K562 (cell line): ENCODE measurements around the gene STK24. TPM values are rescaled to one million over a fixed set of nuclear protein-coding genes. Genes with fewer than 3 reads are reported as not detected.

Source experiments
- ATAC-seq: fragments of 200-7000 bp; cut with Tn5 transposase; 3 replicates; pipeline ENCODE4 v1.9.1; 2020; ENCODE audit warnings: moderate library complexity
- BruUV-seq: library from RNA; stranded (reverse); fragments of 400-500 nt; replicated peaks from 2 replicates; lab custom pipeline; 2021; lab: Mats Ljungman, UMichigan
- CTCF ChIA-PET: fragments of 300-600 bp; formaldehyde crosslinking; extraction: SDS; loops from one replicate; lab custom pipeline; 2021; ENCODE audit warnings: low intra/inter-chr PET ratio; lab: Yijun Ruan, JAX
- POLR2A ChIA-PET: fragments of 300-600, 350-650 bp; sonication (Branson Sonifier 250); formaldehyde crosslinking; extraction: SDS; loops from one replicate; lab custom pipeline; 2021; ENCODE audit warnings: antibody characterized with exemption, inconsistent platforms; lab: Yijun Ruan, JAX
- DNase-seq, 4 experiments: peaks; one replicate each; pipeline versions ENCODE4 v3.0.0 to v3.0.0-alpha.2; 2011 to 2018; ENCODE audit warnings: low spot score in 3 of 4, mixed read lengths in 3 of 4; ENCODE audit errors: extremely low read depth in 1 of 4
- FAIRE-seq: peaks from 2 replicates; lab custom pipeline; 2011; peaks lifted over from hg19 to GRCh38; lab: Jason Lieb, UNC
- H2AFZ ChIP-seq: 2 replicates; pipeline ENCODE4 v1.6.0; 2011; ENCODE audit warnings: low read depth, low read length, control low read depth, inconsistent platforms
- H3K27ac ChIP-seq: fragments of 200-600 bp; 3 replicates; pipeline ENCODE4 v1.8.0; 2011; ENCODE audit warnings: low read depth, mild to moderate bottlenecking, control low read depth, inconsistent platforms, low read length, moderate library complexity, mixed read lengths; ENCODE audit errors: extremely low read depth
- H3K27me3 ChIP-seq, 2 experiments: fragments of 300-600 bp in 1 of 2; 2 replicates in 1 of 2; 3 replicates in 1 of 2; pipeline versions ENCODE4 v1.6.0 to v1.8.0; 2011; ENCODE audit warnings: inconsistent platforms in 2 of 2, low read length in 2 of 2, mild to moderate bottlenecking in 1 of 2, mixed read lengths in 1 of 2, moderate library complexity in 1 of 2; ENCODE audit not compliant: control insufficient read depth in 2 of 2, insufficient read depth in 2 of 2
- H3K36me3 ChIP-seq: fragments of 300-600 bp; 3 replicates; pipeline ENCODE4 v1.8.0; 2011; ENCODE audit warnings: mild to moderate bottlenecking, low read length, inconsistent platforms; ENCODE audit not compliant: control insufficient read depth, insufficient read depth
- H3K4me1 ChIP-seq, 2 experiments: fragments of 200-600 bp in 1 of 2; replicated peaks in 1 of 2; 2 replicates in 1 of 2; 3 replicates in 1 of 2; pipeline versions ENCODE4 v1.5.1 to v1.8.0; 2011; ENCODE audit warnings: inconsistent platforms in 2 of 2, low read length in 2 of 2, mild to moderate bottlenecking in 1 of 2, mixed read lengths in 1 of 2, moderate library complexity in 1 of 2; ENCODE audit not compliant: control insufficient read depth in 2 of 2, insufficient read depth in 2 of 2
- H3K4me2 ChIP-seq: 2 replicates; pipeline ENCODE4 v1.6.1; 2011; ENCODE audit warnings: low read length, control low read depth, inconsistent platforms, mixed read lengths; ENCODE audit not compliant: insufficient read depth
- H3K4me3 ChIP-seq: fragments of 200-600 bp; sonication (generic), shearing (Covaris generic); 2 replicates; pipeline ENCODE4 v1.5.1; 2016; ENCODE audit warnings: control low read depth, inconsistent platforms
- H3K79me2 ChIP-seq: fragments of 200-600 bp; 3 replicates; pipeline ENCODE4 v1.8.0; 2011; ENCODE audit warnings: low read length, inconsistent platforms; ENCODE audit not compliant: control insufficient read depth, insufficient read depth
- H3K9ac ChIP-seq, 2 experiments: 2 replicates each; pipeline versions ENCODE4 v1.6.0 to v1.6.1; 2011; ENCODE audit warnings: low read depth in 2 of 2, low read length in 2 of 2, control low read depth in 1 of 2, inconsistent platforms in 1 of 2, mild to moderate bottlenecking in 1 of 2, mixed read lengths in 1 of 2; ENCODE audit not compliant: insufficient read depth in 1 of 2
- H3K9me1 ChIP-seq: one replicate; pipeline ENCODE4 v1.6.0; 2011; ENCODE audit warnings: inconsistent platforms, mild to moderate bottlenecking, low read length, moderate library complexity; ENCODE audit not compliant: control insufficient read depth, insufficient read depth
- H3K9me3 ChIP-seq: replicated peaks from 2 replicates; pipeline ENCODE4 v1.5.1; 2011; ENCODE audit warnings: low read depth, low read length, inconsistent platforms; ENCODE audit not compliant: control insufficient read depth, insufficient read depth
- H4K20me1 ChIP-seq: replicated peaks from 2 replicates; pipeline ENCODE4 v1.6.1; 2011; ENCODE audit warnings: low read length, inconsistent platforms, mixed read lengths; ENCODE audit not compliant: control insufficient read depth, insufficient read depth
- ATF3 ChIP-seq, 2 experiments: fragments of 450-650 bp in 1 of 2; sonication (generic) in 1 of 2; formaldehyde crosslinking in 1 of 2; IDR thresholded peaks in 1 of 2; conservative IDR thresholded peaks in 1 of 2; 2 replicates each; pipeline versions ENCODE4 v1.6.1 to v1.8.1; 2016 to 2023; ENCODE audit warnings: mild to moderate bottlenecking in 2 of 2, moderate library complexity in 2 of 2, inconsistent platforms in 1 of 2, missing genetic modification reagents in 1 of 2
- BDP1 ChIP-seq: IDR thresholded peaks from 3 replicates; pipeline ENCODE4 v1.6.1; 2011; ENCODE audit not compliant: insufficient read length, insufficient read depth
- C11orf30 ChIP-seq: fragments of 450-650 bp; IDR thresholded peaks from 2 replicates; pipeline ENCODE4 v1.6.1; 2016; ENCODE audit warnings: low read depth, mild to moderate bottlenecking
- CREB3 ChIP-seq: fragments of 450-650 bp; conservative IDR thresholded peaks from 2 replicates; pipeline ENCODE4 v1.6.1; 2016; ENCODE audit warnings: missing genetic modification characterization, low read depth, mild to moderate bottlenecking, missing compliant biosample characterization, moderate library complexity
- DDX20 ChIP-seq: fragments of 450-650 bp; IDR thresholded peaks from 2 replicates; pipeline ENCODE4 v1.6.1; 2016; ENCODE audit warnings: missing genetic modification characterization, low read depth, mild to moderate bottlenecking, missing compliant biosample characterization, moderate library complexity
- EP400 ChIP-seq: fragments of 450-650 bp; IDR thresholded peaks from 2 replicates; pipeline ENCODE4 v1.6.1; 2017; ENCODE audit warnings: antibody characterized with exemption, mild to moderate bottlenecking, moderate library complexity
- HDAC1 ChIP-seq, 2 experiments: fragments of 450-650 bp; IDR thresholded peaks; 2 replicates each; pipeline ENCODE4 v1.6.1; 2016 to 2017; ENCODE audit warnings: inconsistent platforms in 1 of 2, mild to moderate bottlenecking in 1 of 2, moderate library complexity in 1 of 2
- HDAC3 ChIP-seq: fragments of 450-650 bp; IDR thresholded peaks from 2 replicates; pipeline ENCODE4 v1.6.1; 2018; ENCODE audit warnings: borderline replicate concordance, mild to moderate bottlenecking, moderate library complexity; ENCODE audit not compliant: partially characterized antibody
- HMBOX1 ChIP-seq: sonication (generic); IDR thresholded peaks from 2 replicates; pipeline ENCODE4 v1.6.1; 2016
- PHB ChIP-seq: fragments of 250-450 bp; sonication (Bioruptor Pico); IDR thresholded peaks from 2 replicates; pipeline ENCODE4 v1.5.0; 2021
- ZNF431 ChIP-seq: sonication (generic); formaldehyde crosslinking; IDR thresholded peaks from 2 replicates; pipeline ENCODE4 v1.8.0; 2022; ENCODE audit warnings: mild to moderate bottlenecking, missing genetic modification reagents
- WGBS: fragments of 100-300 bp; shearing (Covaris generic); methylation state at CpG from one replicate; pipeline ENCODE4 v1.1.6; 2016; ENCODE audit warnings: low coverage, mixed read lengths; ENCODE audit not compliant: insufficient coverage; ENCODE audit errors: missing lambda C conversion rate; 5-methylcytosine and 5-hydroxymethylcytosine counted together
- in situ Hi-C: fragments of 300-500 bp; cut with MboI; formaldehyde crosslinking; loops from 4 replicates; pipeline ENCODE4 v1.15.0; 2018; ENCODE audit warnings: inconsistent platforms, mixed read lengths
- intact Hi-C: fragments of 100-400 bp; cut with micrococcal nuclease; formaldehyde crosslinking; loops from 2 replicates; pipeline ENCODE4 v1.14.2; 2022
- polyA plus RNA-seq, 8 experiments: library from polyadenylated mRNA; depleted of rRNA in 4 of 8; stranded (reverse) in 5 of 8; unstranded in 3 of 8; fragments of >200 nt; fragmentation: Nextera tagmentation in 2 of 8; fragmentation: Illumina TruSeq in 1 of 8; extraction: Ambion mirVana in 2 of 8; extraction: Trizol in 1 of 8; gene quantifications; 2 replicates each; pipeline versions ENCODE4 v1.2.1 to v1.2.3, GENCODE V29; 2011 to 2014; ENCODE audit warnings: inconsistent platforms in 1 of 8, missing spikeins in 1 of 8
- total RNA-seq, 7 experiments: library from RNA; depleted of rRNA in 6 of 7; stranded (reverse); fragments of >200 nt in 6 of 7; fragmentation: Illumina TruSeq in 2 of 7; extraction: Trizol in 2 of 7; gene quantifications; 2 replicates each; pipeline versions ENCODE4 v1.2.1 to v1.2.3, GENCODE V29; 2011 to 2021; ENCODE audit warnings: low replicate concordance in 1 of 7

STK24 gene
- total and polyA plus RNA-seq, 9 of the 15 experiments (the other 6 are each of a cell fraction or from before 2014, with no cell fraction given): 3.8 to 78.4 (median 28.2) TPM

DNA sequence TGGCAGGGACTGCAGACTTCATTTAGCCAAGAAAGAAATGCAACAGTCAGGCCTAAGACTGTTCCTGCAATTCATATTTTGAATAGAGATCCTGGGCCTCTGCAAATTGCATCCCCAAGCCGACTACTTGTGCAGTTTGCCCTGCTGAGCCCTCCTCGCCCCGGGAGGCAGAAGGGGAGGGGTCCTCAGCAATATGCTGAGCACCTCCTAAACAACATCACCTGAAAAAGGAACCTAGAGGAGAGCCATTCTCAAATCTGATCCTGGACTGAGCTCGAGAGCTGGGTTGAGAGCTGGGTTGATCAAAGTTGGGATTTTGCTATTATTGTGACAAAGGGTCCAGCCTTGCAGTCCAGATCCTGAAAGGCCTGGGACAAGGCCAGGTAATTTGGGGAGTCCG, 129.8 kb downstream of the STK24 start:
- DNase-seq: no peak
- Histone ChIP-seq H3K9me1 (no peaks in the 10 kb centered on the region), H3K36me3 (peaks cover 2% of the 10 kb centered on the region; the same call in 2 of the 3 replicates), H4K20me1 (no peaks in the 10 kb centered on the region; the same call in 1 of the 2 replicates), H3K9me3 (no peaks in the 10 kb centered on the region), H3K4me1 (peaks cover 0 to 11% of the 10 kb centered on the region in 2 experiments; a peak in 2 of 5 replicates), H3K79me2 (no peaks in the 10 kb centered on the region), H3K27me3 (peaks cover 0 to 22% of the 10 kb centered on the region in 2 experiments; a peak in 3 of 5 replicates), H3K27ac (no peak overlapping the region), H3K9ac (no peak overlapping the region), H3K4me2 (no peak overlapping the region), H3K4me3 (no peak overlapping the region), H2AFZ (no peak overlapping the region)
- 83% methylated on average over 2 of the region's 5 CpGs for WGBS
- no peak for FAIRE-seq
- in situ Hi-C loops (loop anchor here (5.0 kb wide), 1 partner anchor 210 kb away; no protein-coding TSS in a partner anchor), intact Hi-C loops (loop anchor here (5.0 kb wide), 2 partner anchors 150 to 395 kb away; no protein-coding TSS in a partner anchor)
- no peak for ATAC-seq
- no peak for TF ChIP-seq HMBOX1
- no peak for TF ChIP-seq EP400
- no peak for TF ChIP-seq PHB (CRISPR knock-in tag)
- no peak for TF ChIP-seq ATF3 (IDR thresholded peaks at IDR 0.05)
- no peak for TF ChIP-seq ATF3 (CRISPR knock-in tag; conservative IDR thresholded peaks at IDR 0.05)
- TF ChIP-seq CREB3 (tag): no peak
- TF ChIP-seq DDX20 (tag): no peak
- no peak for TF ChIP-seq HDAC1 (IDR thresholded peaks at IDR 0.05)
- TF ChIP-seq ZNF431 (CRISPR knock-in tag): no peak
- TF ChIP-seq BDP1: no peak
- TF ChIP-seq HDAC3: no peak
- TF ChIP-seq C11orf30: no peak
- no TSS peak for BruUV-seq
- CTCF ChIA-PET: no interaction called here
- POLR2A ChIA-PET: no interaction called here
